GM12872 (cell line): ENCODE measurements around the gene CEP97.
A peak's percentile ranks its signal among the peaks of the same experiment; 100 is the strongest.

ENCODE experiments used
- CTCF ChIP-seq: IDR thresholded peaks from 3 replicates; pipeline ENCODE4 v1.5.1; 2011; ENCODE audit warnings: low read depth, mild to moderate bottlenecking, low read length, moderate library complexity; ENCODE audit not compliant: insufficient read depth

The CEP97 gene

DNA sequence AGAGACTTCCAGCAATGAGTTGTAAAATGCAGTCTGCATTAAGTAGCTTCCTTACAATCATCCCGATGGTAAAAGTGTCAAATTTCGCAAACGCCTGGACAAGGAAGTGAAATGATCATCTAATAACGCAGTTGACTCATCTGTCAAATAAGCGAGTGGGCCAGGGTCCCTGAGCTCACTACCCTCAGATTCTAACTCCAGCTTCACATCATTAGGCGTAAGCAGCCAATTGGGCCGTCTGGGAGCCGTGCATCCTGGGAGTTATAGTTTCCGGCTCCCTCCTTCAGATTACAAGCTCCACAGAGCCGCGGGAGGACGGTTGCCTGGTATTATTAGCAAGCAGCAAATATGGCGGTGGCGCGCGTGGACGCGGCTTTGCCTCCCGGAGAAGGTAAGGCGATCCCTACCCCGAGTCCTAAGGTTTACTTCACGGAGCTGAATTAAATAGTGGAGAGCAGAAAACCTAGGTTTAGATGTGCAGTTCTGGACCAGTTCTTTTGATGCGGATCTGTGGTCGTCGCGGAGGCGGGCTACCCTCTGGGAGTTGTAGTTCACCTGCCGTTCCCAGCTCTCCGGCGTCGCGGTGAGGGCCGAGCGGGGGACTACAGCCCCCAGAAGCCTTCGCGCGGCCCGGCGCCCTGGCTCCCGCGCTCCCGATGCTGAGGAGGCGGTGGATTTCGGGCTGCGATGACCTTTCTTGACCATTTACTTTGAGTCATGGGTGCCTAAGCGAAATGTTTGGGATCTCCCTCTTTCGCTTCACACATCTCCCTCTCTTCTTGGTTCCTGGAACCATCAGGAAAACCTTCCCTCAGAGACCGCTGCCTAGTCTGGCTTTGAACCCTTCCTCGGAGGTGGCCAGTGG is at the start of gene CEP97:
CEP97 (plus strand) TSS at position 286 of the 865 bp plus-strand sequence; CDS start at position 349, 63 bp downstream.
- TF ChIP-seq CTCF = no peak

DNA sequence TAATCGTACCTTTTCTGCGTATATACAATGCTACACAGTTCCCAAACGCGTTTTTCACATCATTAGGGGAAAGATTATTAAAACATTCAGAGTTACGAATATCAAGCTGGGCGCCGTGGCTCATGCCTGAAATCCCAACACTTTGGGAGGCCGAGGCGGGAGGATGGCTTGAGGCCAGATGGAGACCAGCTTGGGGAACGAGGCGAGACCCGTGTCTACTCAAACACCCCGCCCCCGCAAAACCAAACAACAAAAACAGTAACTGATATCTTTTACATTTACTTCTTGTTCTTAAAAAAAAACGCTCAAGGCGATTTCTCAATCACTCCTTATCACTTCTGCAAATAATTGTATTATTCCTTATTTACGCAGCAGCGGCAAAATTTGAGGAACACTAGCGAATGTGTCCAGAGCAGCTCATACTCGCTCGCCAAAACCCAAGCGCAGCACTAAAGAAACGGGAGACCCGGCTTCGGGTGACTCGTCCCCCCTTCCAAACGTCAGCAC is 48.7 kb upstream of the CEP97 start:
- no peak for TF ChIP-seq CTCF

DNA sequence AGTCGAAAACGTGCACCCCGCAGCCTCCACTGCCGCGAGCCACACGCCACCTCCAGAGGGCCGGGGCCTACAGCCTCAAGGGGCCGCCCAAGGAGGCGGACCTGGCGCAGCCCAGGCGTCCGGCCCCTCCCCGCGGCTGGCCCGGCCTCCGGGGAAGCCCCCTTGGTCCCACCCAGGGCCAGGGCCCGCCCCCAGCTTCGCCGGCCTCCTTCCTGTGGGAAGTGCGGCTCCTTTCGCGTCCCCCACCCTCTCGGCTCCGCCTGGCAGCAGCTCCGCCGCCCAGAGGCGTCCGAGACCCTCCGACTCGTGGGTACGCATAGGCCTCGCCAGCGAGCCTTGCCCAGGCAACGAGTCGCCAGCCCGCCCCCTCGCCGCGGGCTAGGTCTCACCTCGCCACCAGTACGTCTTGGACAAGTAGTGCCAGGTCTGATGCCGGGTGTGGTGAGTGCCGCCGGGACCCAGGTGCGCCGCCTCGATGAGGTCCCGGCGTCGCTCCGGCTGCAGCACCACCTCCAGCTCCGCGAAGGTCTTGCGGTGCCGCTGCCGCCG is 48.1 kb upstream of the CEP97 start:
- no peak for TF ChIP-seq CTCF

GRCh38 chr3:101676765-101677435 is 47.5 kb upstream of the CEP97 start, which contains the start of gene ZBTB11:
Gene ZBTB11, minus strand, starts transcription at chr3:101677132. Its CDS starts 218 bp downstream, at chr3:101676914.
- TF ChIP-seq CTCF = 0 out of 3 replicates have a peak, but pooled peaks have one; percentile 20

- no peak for TF ChIP-seq CTCF
Measured at GRCh38 chr3:101677436-101678286, 46.8 kb upstream of the CEP97 start.

DNA sequence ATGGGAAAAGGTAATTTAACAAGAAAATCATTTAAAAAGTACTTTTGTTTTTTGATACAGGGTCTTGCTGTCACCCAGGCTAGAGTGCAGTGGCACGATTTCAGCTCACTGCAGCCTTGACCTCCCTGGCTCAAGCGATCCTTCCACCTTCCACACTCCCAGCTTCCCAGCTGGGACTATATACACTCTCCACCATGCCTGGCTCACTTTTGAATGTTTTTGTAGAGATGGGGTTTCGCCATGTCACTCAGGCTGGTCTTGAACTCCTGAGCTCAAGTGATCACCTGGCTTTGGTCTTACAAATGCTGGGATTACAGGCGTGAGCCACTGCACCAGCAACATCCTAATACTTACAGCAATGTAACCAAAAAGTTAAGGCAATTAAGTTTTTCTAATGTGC is 43.9 kb upstream of the CEP97 start:
- TF ChIP-seq CTCF = no peak
